H1 (cell line): ENCODE data around the gene DESI1. TPM values are rescaled to one million over a fixed set of nuclear protein-coding genes. Genes with fewer than 3 reads are reported as not detected.

Experiments
- CTCF ChIA-PET: fragments of 300-600 bp; sonication (Branson Sonifier 250); formaldehyde crosslinking; loops from one replicate; lab custom pipeline; 2021; ENCODE audit not compliant: partially characterized antibody; lab: Charles Lee
- POLR2A ChIA-PET: fragments of 300-600 bp; sonication (Branson Sonifier 250); formaldehyde crosslinking; loops from one replicate; lab custom pipeline; 2021; ENCODE audit warnings: inconsistent platforms; ENCODE audit not compliant: partially characterized antibody; lab: Charles Lee
- DNase-seq, 2 experiments: peaks; one replicate each; pipeline versions ENCODE4 v3.0.0 to v3.0.0-alpha.2; 2010 to 2022; ENCODE audit warnings: low spot score in 2 of 2, low read depth in 1 of 2, mixed read lengths in 1 of 2
- FAIRE-seq: peaks from 2 replicates; lab custom pipeline; 2011; peaks lifted over from hg19 to GRCh38; lab: Jason Lieb, UNC
- H2AFZ ChIP-seq: 2 replicates; pipeline ENCODE4 v1.8.1; 2012; ENCODE audit warnings: low read length, inconsistent platforms
- H2AK5ac ChIP-seq: 2 replicates; pipeline ENCODE4 v1.6.1; 2013; ENCODE audit warnings: low read depth, low read length
- H2BK120ac ChIP-seq: replicated peaks from 2 replicates; pipeline ENCODE3; 2013; ENCODE audit warnings: low read depth, low read length, inconsistent platforms
- H2BK12ac ChIP-seq: 2 replicates; pipeline ENCODE4 v1.6.1; 2013; ENCODE audit warnings: low read depth, low read length
- H2BK15ac ChIP-seq: 2 replicates; pipeline ENCODE4 v1.6.1; 2013; ENCODE audit warnings: low read length
- H2BK20ac ChIP-seq: 2 replicates; pipeline ENCODE4 v1.6.1; 2013; ENCODE audit warnings: low read length
- H2BK5ac ChIP-seq: 2 replicates; pipeline ENCODE4 v1.6.1; 2013; ENCODE audit warnings: low read depth, low read length
- H3K14ac ChIP-seq: 2 replicates; pipeline ENCODE4 v1.6.1; 2013; ENCODE audit warnings: inconsistent platforms; ENCODE audit not compliant: insufficient read length
- H3K18ac ChIP-seq: 2 replicates; pipeline ENCODE4 v1.6.1; 2013; ENCODE audit warnings: low read length; ENCODE audit errors: extremely low read depth
- H3K23ac ChIP-seq: 2 replicates; pipeline ENCODE4 v1.6.1; 2013; ENCODE audit warnings: inconsistent platforms; ENCODE audit not compliant: insufficient read length
- H3K23me2 ChIP-seq: 2 replicates; pipeline ENCODE4 v1.6.1; 2013; ENCODE audit warnings: low read depth, low read length
- H3K27ac ChIP-seq: 2 replicates; pipeline ENCODE4 v1.6.1; 2011; ENCODE audit warnings: low read depth, low read length, inconsistent platforms
- H3K27me3 ChIP-seq, 4 experiments: replicated peaks in 1 of 4; 1 replicate in 1 of 4; 2 replicates in 3 of 4; pipeline versions ENCODE4 v1.6.1 to v1.8.1; 2011 to 2013; ENCODE audit warnings: low read length in 3 of 4, mild to moderate bottlenecking in 3 of 4, inconsistent platforms in 2 of 4, mixed read lengths in 2 of 4, moderate library complexity in 1 of 4; ENCODE audit not compliant: control insufficient read depth in 3 of 4, insufficient read depth in 3 of 4; ENCODE audit errors: extremely low read depth in 1 of 4
- H3K36me3 ChIP-seq, 4 experiments: 2 replicates each; pipeline versions ENCODE4 v1.6.1 to v1.8.1; 2011 to 2013; ENCODE audit warnings: mild to moderate bottlenecking in 4 of 4, low read length in 3 of 4, moderate library complexity in 2 of 4, control low read depth in 1 of 4, inconsistent platforms in 1 of 4; ENCODE audit not compliant: insufficient read depth in 4 of 4, control insufficient read depth in 2 of 4
- H3K4ac ChIP-seq: replicated peaks from 2 replicates; pipeline ENCODE3; 2013; ENCODE audit warnings: low read length, low read depth, mixed read lengths, inconsistent platforms; ENCODE audit not compliant: insufficient read length
- H3K4me1 ChIP-seq, 4 experiments: replicated peaks in 1 of 4; 1 replicate in 1 of 4; 2 replicates in 3 of 4; pipeline versions ENCODE4 v1.6.1 to v1.8.1; 2011 to 2013; ENCODE audit warnings: low read length in 3 of 4, inconsistent platforms in 2 of 4, mixed read lengths in 1 of 4; ENCODE audit not compliant: insufficient read depth in 4 of 4, control insufficient read depth in 3 of 4
- H3K4me2 ChIP-seq, 2 experiments: 2 replicates each; pipeline versions ENCODE4 v1.6.1 to v1.8.1; 2011 to 2013; ENCODE audit warnings: low read depth in 2 of 2, low read length in 2 of 2, control low read depth in 1 of 2, inconsistent platforms in 1 of 2, mild to moderate bottlenecking in 1 of 2; ENCODE audit not compliant: insufficient read depth in 1 of 2
- H3K4me3 ChIP-seq, 4 experiments: fragments of 200-600, 300-600 bp in 1 of 4; sonication (generic), shearing (Covaris generic), sonication (Bioruptor Twin) in 1 of 4; 2 replicates each; pipeline versions ENCODE4 v1.5.1 to v1.8.1; 2011 to 2016; ENCODE audit warnings: low read length in 4 of 4, low read depth in 3 of 4, control low read depth in 2 of 4, inconsistent platforms in 2 of 4, mild to moderate bottlenecking in 2 of 4, mixed read lengths in 1 of 4, moderate library complexity in 1 of 4; ENCODE audit not compliant: insufficient read depth in 2 of 4; ENCODE audit errors: extremely low read depth in 1 of 4
- H3K56ac ChIP-seq: replicated peaks from 2 replicates; pipeline ENCODE3; 2013; ENCODE audit warnings: low read depth, mild to moderate bottlenecking, mixed read lengths, low read length, inconsistent platforms; ENCODE audit not compliant: insufficient read length
- H3K79me1 ChIP-seq: 2 replicates; pipeline ENCODE4 v1.6.1; 2013; ENCODE audit warnings: low read depth, low read length, control low read depth
- H3K79me2 ChIP-seq, 2 experiments: 2 replicates each; pipeline versions ENCODE4 v1.6.1 to v1.8.1; 2012 to 2013; ENCODE audit warnings: low read length in 2 of 2, mild to moderate bottlenecking in 2 of 2, inconsistent platforms in 1 of 2; ENCODE audit not compliant: insufficient read depth in 2 of 2, control insufficient read depth in 1 of 2
- H3K9ac ChIP-seq, 4 experiments: replicated peaks in 1 of 4; 1 replicate in 1 of 4; 2 replicates in 3 of 4; pipeline versions ENCODE4 v1.6.1 to v1.8.1; 2011 to 2013; ENCODE audit warnings: low read depth in 3 of 4, low read length in 3 of 4, control low read depth in 2 of 4, mild to moderate bottlenecking in 2 of 4, moderate library complexity in 2 of 4, inconsistent platforms in 1 of 4; ENCODE audit errors: extremely low read depth in 1 of 4
- H3K9me3 ChIP-seq, 2 experiments: 2 replicates each; pipeline versions ENCODE4 v1.6.1 to v1.8.1; 2012 to 2013; ENCODE audit warnings: mild to moderate bottlenecking in 2 of 2, moderate library complexity in 2 of 2, control low read depth in 1 of 2, inconsistent platforms in 1 of 2, low read depth in 1 of 2, low read length in 1 of 2, mixed read lengths in 1 of 2; ENCODE audit not compliant: insufficient read depth in 2 of 2
- H4K20me1 ChIP-seq, 2 experiments: replicated peaks in 1 of 2; 2 replicates each; pipeline versions ENCODE3 to v1.8.1; 2011 to 2013; ENCODE audit warnings: inconsistent platforms in 2 of 2, low read length in 2 of 2, mild to moderate bottlenecking in 1 of 2; ENCODE audit not compliant: insufficient read depth in 2 of 2, control insufficient read depth in 1 of 2
- H4K5ac ChIP-seq: 2 replicates; pipeline ENCODE4 v1.6.1; 2013; ENCODE audit warnings: low read length, low read depth, mixed read lengths, inconsistent platforms; ENCODE audit not compliant: insufficient read length
- H4K8ac ChIP-seq: 2 replicates; pipeline ENCODE4 v1.8.0; 2013; ENCODE audit warnings: mild to moderate bottlenecking, moderate library complexity, low read length, inconsistent platforms; ENCODE audit not compliant: insufficient read depth; ENCODE audit errors: extremely low read depth
- H4K91ac ChIP-seq: replicated peaks from 2 replicates; pipeline ENCODE3; 2013; ENCODE audit warnings: low read length, mixed read lengths, inconsistent platforms; ENCODE audit not compliant: insufficient read length
- CHD1 ChIP-seq: IDR thresholded peaks from 2 replicates; pipeline ENCODE4 v1.6.1; 2012; ENCODE audit warnings: low read depth, low read length, improper control_type of control experiment
- CTBP2 ChIP-seq: IDR thresholded peaks from 2 replicates; pipeline ENCODE4 v1.7.0; 2011; ENCODE audit warnings: borderline replicate concordance, mild to moderate bottlenecking, moderate library complexity, mixed read lengths, low read length; ENCODE audit not compliant: insufficient read depth, insufficient read length
- WGBS, 2 experiments: shearing (Covaris generic) in 1 of 2; methylation state at CpG; one replicate each; pipeline versions ENCODE4 v1.1.6 to v1.1.7; 2013 to 2015; ENCODE audit warnings: low lambda C conversion rate in 2 of 2, mixed read lengths in 2 of 2, inconsistent platforms in 1 of 2, low coverage in 1 of 2, missing lambda C conversion rate in 1 of 2; ENCODE audit not compliant: insufficient replicate concordance in 2 of 2, insufficient coverage in 1 of 2, insufficient read length in 1 of 2; ENCODE audit errors: extremely low coverage in 1 of 2, missing lambda C conversion rate in 1 of 2; 5-methylcytosine and 5-hydroxymethylcytosine counted together
- polyA plus RNA-seq, 7 experiments: library from polyadenylated mRNA; depleted of rRNA in 3 of 7; stranded (reverse) in 5 of 7; unstranded in 2 of 7; fragments of >200 nt in 5 of 7; fragments of 200-250 nt in 2 of 7; gene quantifications; 1 replicate in 5 of 7; 2 replicates in 1 of 7; 4 replicates in 1 of 7; pipeline versions ENCODE4 v1.2.1 to v1.2.3, GENCODE V29; 2011 to 2013; ENCODE audit warnings: missing spikeins in 2 of 7, mixed read lengths in 2 of 7
- total RNA-seq: library from RNA; stranded (reverse); fragmentation: NEBNext Ultra II Directional; extraction: Animal tissue kit (Norgen Biotek cat#: 25700); gene quantifications from 2 replicates; pipeline ENCODE4 v1.2.1, GENCODE V29; 2021
- TF ChIP-seq, protein P1 (sequence below): IDR thresholded peaks from 2 replicates; pipeline ENCODE4 v1.6.1; 2012; ENCODE audit warnings: inconsistent platforms

Gene DESI1
- total and polyA plus RNA-seq, 2 of the 8 experiments (the other 6 are each of a cell fraction or from before 2014, with no cell fraction given): 27.6 to 34.3 TPM

- Histone ChIP-seq H3K4me3 (no peak overlapping the region), H3K4me1 (no peaks in the 10 kb centered on the region), H3K23me2 (no peaks in the 10 kb centered on the region), H3K23ac (no peak overlapping the region), H3K4ac (no peak overlapping the region), H3K4me2 (no peak overlapping the region), H3K14ac (no peak overlapping the region), H3K27ac (no peak overlapping the region), H3K36me3 (peaks cover 35 to 89% (median 61%) of the 10 kb centered on the region in 4 experiments), H3K79me1 (no peaks in the 10 kb centered on the region), H3K27me3 (no peaks in the 10 kb centered on the region), H3K9me3 (no peaks in the 10 kb centered on the region), H2BK120ac (no peak overlapping the region), H2AFZ (no peak overlapping the region), H3K79me2 (no peaks in the 10 kb centered on the region; a peak in 2 of 4 replicates), H2BK20ac (no peak overlapping the region), H4K91ac (no peak overlapping the region), H3K18ac (no peak overlapping the region), H2AK5ac (no peak overlapping the region), H3K9ac (no peak overlapping the region), H2BK5ac (no peak overlapping the region), H4K8ac (no peak overlapping the region), H2BK15ac (no peak overlapping the region), H2BK12ac (no peak overlapping the region), H3K56ac (no peak overlapping the region), H4K5ac (no peak overlapping the region), H4K20me1 (peaks cover 0 to 5% of the 10 kb centered on the region in 2 experiments)
- 94% methylated on average over 1 of the region's 1 CpG; no CpG with 5 or more reads in 1 of the 2 experiments for WGBS, 2 experiments
- no peak for FAIRE-seq
- ChIA-PET POLR2A (interaction anchor here (1.3 to 16.5 kb wide), 3 partner anchors 7 to 27 kb away, joined by 4 to 129 read pairs (median 4); partner anchors contain the start of genes DESI1 and XRCC6), CTCF (interaction anchor here (1.5 to 2.0 kb wide), 2 partner anchors 9 to 19 kb away, joined by 3 to 5 read pairs; no protein-coding TSS in a partner anchor)
- no peak for DNase-seq
- TF ChIP-seq CTBP2: no peak
- TF ChIP-seq, protein P1, sequence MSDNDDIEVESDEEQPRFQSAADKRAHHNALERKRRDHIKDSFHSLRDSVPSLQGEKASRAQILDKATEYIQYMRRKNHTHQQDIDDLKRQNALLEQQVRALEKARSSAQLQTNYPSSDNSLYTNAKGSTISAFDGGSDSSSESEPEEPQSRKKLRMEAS: no peak
- TF ChIP-seq CHD1: no peak
These were observed 27.6 kb upstream of the DESI1 start for GRCh38 chr22:41648432-41648831.
